Caco-2 (cell line): ENCODE results near the gene SFXN2. TPM values are rescaled to one million over a fixed set of nuclear protein-coding genes. Genes with fewer than 3 reads are reported as not detected.
"Not testable (repeated sequence)": the region's sequence is repeated elsewhere in the genome, so short reads cannot be mapped to it uniquely, and the experiment has no call there.

Source experiments
- BruUV-seq: library from RNA; stranded (reverse); fragments of 400-500 nt; replicated peaks from 2 replicates; lab custom pipeline; 2021; lab: Mats Ljungman, UMichigan
- CTCF ChIA-PET: fragments of 300-600 bp; sonication (Branson Sonifier 250); formaldehyde crosslinking; loops from one replicate; lab custom pipeline; 2022; ENCODE audit warnings: antibody characterized with exemption; lab: Charles Lee
- POLR2A ChIA-PET: fragments of 300-600 bp; sonication (Branson Sonifier 250); formaldehyde crosslinking; loops from one replicate; lab custom pipeline; 2022; ENCODE audit warnings: antibody characterized with exemption; lab: Charles Lee
- DNase-seq, 2 experiments: peaks; one replicate each; pipeline versions ENCODE4 v3.0.0 to v3.0.0-alpha.2; 2020 to 2022
- H3K27me3 ChIP-seq: replicated peaks from 2 replicates; pipeline ENCODE4 v1.6.0; 2011; ENCODE audit warnings: low read length; ENCODE audit not compliant: control insufficient read depth, insufficient read depth
- H3K36me3 ChIP-seq: 2 replicates; pipeline ENCODE4 v1.5.1; 2011; ENCODE audit warnings: low read length; ENCODE audit not compliant: control insufficient read depth, insufficient read depth
- H3K4me1 ChIP-seq: fragments of 250-450 bp; sonication (Bioruptor Pico); 2 replicates; pipeline ENCODE4 v1.5.1; 2020; ENCODE audit warnings: mild to moderate bottlenecking
- H3K4me3 ChIP-seq: 2 replicates; pipeline ENCODE4 v1.5.1; 2011; ENCODE audit warnings: low read depth, mild to moderate bottlenecking, control low read depth, low read length
- H3K9me3 ChIP-seq: fragments of 250-450 bp; sonication (Bioruptor Pico); 2 replicates; pipeline ENCODE4 v1.5.1; 2020; ENCODE audit warnings: mild to moderate bottlenecking, moderate library complexity
- H3K27ac Mint-ChIP-seq: one replicate; pipeline ENCODE4 v1.8.0; 2022; ENCODE audit warnings: mixed read lengths; ENCODE audit not compliant: unreplicated experiment
- H3K27me3 Mint-ChIP-seq: one replicate; pipeline ENCODE4 v1.8.0; 2022; ENCODE audit warnings: mixed read lengths; ENCODE audit not compliant: insufficient read depth, unreplicated experiment
- H3K36me3 Mint-ChIP-seq: one replicate; pipeline ENCODE4 v1.8.0; 2022; ENCODE audit warnings: mild to moderate bottlenecking, mixed read lengths; ENCODE audit not compliant: insufficient read depth, unreplicated experiment
- H3K4me1 Mint-ChIP-seq: one replicate; pipeline ENCODE4 v1.8.0; 2022; ENCODE audit warnings: low read depth, mixed read lengths; ENCODE audit not compliant: unreplicated experiment
- H3K4me3 Mint-ChIP-seq: one replicate; pipeline ENCODE4 v1.8.0; 2022; ENCODE audit warnings: mild to moderate bottlenecking, moderate library complexity, mixed read lengths; ENCODE audit not compliant: unreplicated experiment
- H3K9me3 Mint-ChIP-seq: one replicate; pipeline ENCODE4 v1.8.0; 2022; ENCODE audit warnings: mixed read lengths; ENCODE audit not compliant: unreplicated experiment
- intact Hi-C: fragments of 100-400 bp; cut with micrococcal nuclease; formaldehyde crosslinking; loops from one replicate; pipeline ENCODE4 v1.10.0; 2022; ENCODE audit not compliant: unreplicated experiment
- total RNA-seq: library from RNA; stranded (reverse); gene quantifications from 2 replicates; pipeline ENCODE4 v1.2.3, GENCODE V29; 2022
- TF ChIP-seq, protein P1 (sequence below), 2 experiments: fragments of 200-600 bp in 1 of 2; IDR thresholded peaks; 1 replicate in 1 of 2; 2 replicates in 1 of 2; pipeline versions ENCODE4 v1.5.1 to v1.8.0; 2011 to 2022; ENCODE audit warnings: antibody characterized with exemption in 1 of 2, control low read depth in 1 of 2, inconsistent platforms in 1 of 2, low read depth in 1 of 2, low read length in 1 of 2, mild to moderate bottlenecking in 1 of 2, moderate library complexity in 1 of 2; ENCODE audit not compliant: insufficient read depth in 1 of 2, severe bottlenecking in 1 of 2, unreplicated experiment in 1 of 2

The SFXN2 gene
- total RNA-seq, 1 experiment from 2014 or later, result 40.0 TPM

DNA sequence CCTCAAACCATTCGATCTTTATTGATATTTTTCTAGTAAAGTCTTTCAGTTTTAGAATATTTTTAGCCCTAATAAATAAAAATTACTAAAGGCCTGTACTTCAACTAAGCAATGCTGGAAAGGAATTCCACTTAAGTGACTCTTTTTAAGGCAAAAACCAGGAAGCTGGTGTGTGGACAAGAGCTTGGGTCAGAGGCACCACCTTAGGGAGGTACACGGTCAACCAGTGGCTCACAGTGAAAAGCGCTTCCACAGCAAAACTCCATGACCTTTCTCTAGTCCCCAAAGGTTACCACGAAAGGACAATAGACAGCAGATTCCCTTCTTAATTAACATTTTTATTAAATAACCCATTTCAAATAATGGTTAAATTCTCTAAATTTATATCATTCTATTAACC is 31.5 kb upstream of the SFXN2 start:
- no peak overlapping the region for H3K4me3 ChIP-seq
- H3K27me3 ChIP-seq, result no peaks in the 10 kb centered on the region
- TF ChIP-seq, protein P1, sequence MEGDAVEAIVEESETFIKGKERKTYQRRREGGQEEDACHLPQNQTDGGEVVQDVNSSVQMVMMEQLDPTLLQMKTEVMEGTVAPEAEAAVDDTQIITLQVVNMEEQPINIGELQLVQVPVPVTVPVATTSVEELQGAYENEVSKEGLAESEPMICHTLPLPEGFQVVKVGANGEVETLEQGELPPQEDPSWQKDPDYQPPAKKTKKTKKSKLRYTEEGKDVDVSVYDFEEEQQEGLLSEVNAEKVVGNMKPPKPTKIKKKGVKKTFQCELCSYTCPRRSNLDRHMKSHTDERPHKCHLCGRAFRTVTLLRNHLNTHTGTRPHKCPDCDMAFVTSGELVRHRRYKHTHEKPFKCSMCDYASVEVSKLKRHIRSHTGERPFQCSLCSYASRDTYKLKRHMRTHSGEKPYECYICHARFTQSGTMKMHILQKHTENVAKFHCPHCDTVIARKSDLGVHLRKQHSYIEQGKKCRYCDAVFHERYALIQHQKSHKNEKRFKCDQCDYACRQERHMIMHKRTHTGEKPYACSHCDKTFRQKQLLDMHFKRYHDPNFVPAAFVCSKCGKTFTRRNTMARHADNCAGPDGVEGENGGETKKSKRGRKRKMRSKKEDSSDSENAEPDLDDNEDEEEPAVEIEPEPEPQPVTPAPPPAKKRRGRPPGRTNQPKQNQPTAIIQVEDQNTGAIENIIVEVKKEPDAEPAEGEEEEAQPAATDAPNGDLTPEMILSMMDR (IDR thresholded peaks at IDR 0.05; ENCODE audit: insufficient read depth in 1 of 2, low read depth in 1 of 2, low read length in 1 of 2, severe bottlenecking in 1 of 2, unreplicated experiment in 1 of 2), result no peak
- DNase-seq, result no peak
- Mint-ChIP-seq H3K27me3 (no peaks in the 10 kb centered on the region), H3K27ac (no peak overlapping the region), H3K36me3 (peaks cover 14% of the 10 kb centered on the region), H3K4me3 (no peak overlapping the region), H3K4me1 (no peaks in the 10 kb centered on the region), H3K9me3 (no peaks in the 10 kb centered on the region)
- intact Hi-C loops, result no loop called here
- ChIA-PET POLR2A (no interaction called here), CTCF (no interaction called here)
- no peaks in the 10 kb centered on the region for H3K36me3 ChIP-seq
- BruUV-seq, result no TSS peak
- no peaks in the 10 kb centered on the region; the same call in 1 of the 2 replicates for H3K4me1 ChIP-seq
- H3K9me3 ChIP-seq, result no peaks in the 10 kb centered on the region

- Mint-ChIP-seq H3K27ac (no peak overlapping the region), H3K27me3 (no peaks in the 10 kb centered on the region), H3K4me3 (no peak overlapping the region), H3K36me3 (peaks cover 14% of the 10 kb centered on the region), H3K9me3 (no peaks in the 10 kb centered on the region), H3K4me1 (no peaks in the 10 kb centered on the region)
- Histone ChIP-seq H3K9me3 (no peaks in the 10 kb centered on the region), H3K27me3 (no peaks in the 10 kb centered on the region), H3K4me1 (no peaks in the 10 kb centered on the region; the same call in 1 of the 2 replicates), H3K36me3 (no peaks in the 10 kb centered on the region), H3K4me3 (no peak overlapping the region)
- intact Hi-C loops, result no loop called here
- TF ChIP-seq, protein P1 (IDR thresholded peaks at IDR 0.05; ENCODE audit: insufficient read depth in 1 of 2, low read depth in 1 of 2, low read length in 1 of 2, severe bottlenecking in 1 of 2, unreplicated experiment in 1 of 2), result no peak
- ChIA-PET POLR2A (no interaction called here), CTCF (no interaction called here)
- no TSS peak for BruUV-seq
- no peak for DNase-seq
Observed at GRCh38 chr10:102683736-102684135, 30.7 kb upstream of the SFXN2 start.

DNA sequence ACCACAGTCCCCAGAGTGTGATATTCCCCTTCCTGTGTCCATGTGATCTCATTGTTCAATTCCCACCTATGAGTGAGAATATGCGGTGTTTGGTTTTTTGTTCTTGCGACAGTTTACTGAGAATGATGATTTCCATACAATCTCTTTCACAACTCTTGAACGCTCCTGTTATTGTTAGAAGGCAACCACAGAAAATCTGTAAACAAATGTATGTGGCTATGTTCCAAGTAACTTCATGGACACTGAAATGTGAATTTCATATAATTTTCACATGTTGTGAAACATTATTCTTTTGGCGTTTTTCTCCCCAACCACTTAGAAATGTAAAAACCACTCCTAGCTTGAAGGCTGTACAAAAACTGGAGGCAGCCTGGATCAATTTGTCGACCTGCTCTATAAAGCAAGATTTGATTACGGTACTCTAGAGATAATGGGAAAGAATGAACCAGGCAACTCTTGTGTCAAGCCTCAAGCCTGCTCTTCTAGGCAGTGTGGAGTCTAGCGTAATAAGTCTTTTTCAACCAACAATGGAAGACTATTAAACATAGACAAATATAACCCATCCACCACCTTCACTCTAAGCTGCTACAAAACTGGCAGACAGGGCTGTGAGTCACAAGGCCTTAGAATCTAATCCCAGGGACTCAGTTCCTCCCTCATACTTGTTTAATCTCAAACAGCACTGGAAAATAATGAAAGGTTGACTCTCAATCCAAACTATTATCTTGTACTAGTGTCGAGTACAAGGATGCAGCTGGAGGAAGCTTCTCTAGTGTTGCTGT is 23.0 kb upstream of the SFXN2 start:
- Mint-ChIP-seq H3K36me3 (peaks cover 11% of the 10 kb centered on the region), H3K4me1 (no peaks in the 10 kb centered on the region), H3K9me3 (no peaks in the 10 kb centered on the region), H3K27ac (no peak overlapping the region), H3K27me3 (no peaks in the 10 kb centered on the region), H3K4me3 (no peak overlapping the region)
- no peak overlapping the region for H3K4me3 ChIP-seq
- ChIA-PET CTCF (no interaction called here), POLR2A (no interaction called here)
- DNase-seq, result no peak
- no TSS peak for BruUV-seq
- H3K4me1 ChIP-seq, result no peaks in the 10 kb centered on the region
- intact Hi-C loops, result no loop called here
- no peaks in the 10 kb centered on the region for H3K36me3 ChIP-seq
- no peaks in the 10 kb centered on the region for H3K9me3 ChIP-seq
- H3K27me3 ChIP-seq, result no peaks in the 10 kb centered on the region
- TF ChIP-seq, protein P1 (IDR thresholded peaks at IDR 0.05; ENCODE audit: insufficient read depth in 1 of 2, low read depth in 1 of 2, low read length in 1 of 2, severe bottlenecking in 1 of 2, unreplicated experiment in 1 of 2), result no peak

DNA sequence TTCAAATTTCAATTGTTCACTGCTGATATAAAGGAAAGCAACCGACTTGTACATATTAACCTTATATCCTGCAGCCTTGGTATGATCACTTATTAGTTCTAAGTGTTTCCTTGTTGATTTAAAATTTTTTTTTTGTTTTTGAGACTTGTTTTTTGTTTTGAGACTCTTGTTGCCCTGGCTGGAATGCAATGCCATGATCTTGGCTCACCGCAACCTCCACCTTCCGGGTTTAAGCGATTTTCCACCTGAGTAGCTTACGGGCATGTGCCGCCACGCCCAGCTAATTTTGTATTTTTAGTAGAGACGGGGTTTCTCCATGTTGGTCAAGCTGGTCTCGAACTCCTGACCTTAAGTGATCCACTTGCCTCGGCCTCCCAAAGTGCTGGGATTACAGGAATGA is 19.0 kb upstream of the SFXN2 start:
- DNase-seq, H3K36me3 ChIP-seq, H3K4me3 ChIP-seq, H3K27ac Mint-ChIP-seq, CTCF ChIA-PET, H3K27me3 Mint-ChIP-seq, H3K4me3 Mint-ChIP-seq, H3K4me1 ChIP-seq, intact Hi-C loops, BruUV-seq, H3K9me3 ChIP-seq, H3K9me3 Mint-ChIP-seq, H3K27me3 ChIP-seq, H3K4me1 Mint-ChIP-seq: not testable (repeated sequence)
- peaks cover 35% of the 10 kb centered on the region for H3K36me3 Mint-ChIP-seq
- POLR2A ChIA-PET, result interaction anchor here (0.7 kb wide), 1 partner anchor 57 kb away, joined by 4 read pairs; no protein-coding TSS in a partner anchor
